ENCODE data around the gene SMC1B.

GRCh38 chr22:45302751-45303150 is 110.6 kb downstream of the SMC1B start:
- TF ChIP-seq, protein P1, sequence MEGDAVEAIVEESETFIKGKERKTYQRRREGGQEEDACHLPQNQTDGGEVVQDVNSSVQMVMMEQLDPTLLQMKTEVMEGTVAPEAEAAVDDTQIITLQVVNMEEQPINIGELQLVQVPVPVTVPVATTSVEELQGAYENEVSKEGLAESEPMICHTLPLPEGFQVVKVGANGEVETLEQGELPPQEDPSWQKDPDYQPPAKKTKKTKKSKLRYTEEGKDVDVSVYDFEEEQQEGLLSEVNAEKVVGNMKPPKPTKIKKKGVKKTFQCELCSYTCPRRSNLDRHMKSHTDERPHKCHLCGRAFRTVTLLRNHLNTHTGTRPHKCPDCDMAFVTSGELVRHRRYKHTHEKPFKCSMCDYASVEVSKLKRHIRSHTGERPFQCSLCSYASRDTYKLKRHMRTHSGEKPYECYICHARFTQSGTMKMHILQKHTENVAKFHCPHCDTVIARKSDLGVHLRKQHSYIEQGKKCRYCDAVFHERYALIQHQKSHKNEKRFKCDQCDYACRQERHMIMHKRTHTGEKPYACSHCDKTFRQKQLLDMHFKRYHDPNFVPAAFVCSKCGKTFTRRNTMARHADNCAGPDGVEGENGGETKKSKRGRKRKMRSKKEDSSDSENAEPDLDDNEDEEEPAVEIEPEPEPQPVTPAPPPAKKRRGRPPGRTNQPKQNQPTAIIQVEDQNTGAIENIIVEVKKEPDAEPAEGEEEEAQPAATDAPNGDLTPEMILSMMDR (IDR thresholded peaks at IDR 0.05): no peak
- TF ChIP-seq MAFK (IDR thresholded peaks at IDR 0.05; ENCODE audit: partially characterized antibody) (no peak), JUN (IDR thresholded peaks at IDR 0.05) (no peak), RNF2 (IDR thresholded peaks at IDR 0.05; ENCODE audit: borderline replicate concordance, low read depth) (no peak), POLR2A (IDR thresholded peaks at IDR 0.05; ENCODE audit: low read length) (no peak), USF2 (IDR thresholded peaks at IDR 0.05) (no peak), RARB (CRISPR knock-in tag; IDR thresholded peaks at IDR 0.05) (no peak), EHMT2 (IDR thresholded peaks at IDR 0.05; ENCODE audit: low read depth) (no peak), RCOR1 (IDR thresholded peaks at IDR 0.05; ENCODE audit: low read depth, low read length) (no peak), MAX (IDR thresholded peaks at IDR 0.05) (no peak), BHLHE40 (IDR thresholded peaks at IDR 0.05; ENCODE audit: low read depth, low read length) (no peak)
- TF ChIP-seq, protein P2, sequence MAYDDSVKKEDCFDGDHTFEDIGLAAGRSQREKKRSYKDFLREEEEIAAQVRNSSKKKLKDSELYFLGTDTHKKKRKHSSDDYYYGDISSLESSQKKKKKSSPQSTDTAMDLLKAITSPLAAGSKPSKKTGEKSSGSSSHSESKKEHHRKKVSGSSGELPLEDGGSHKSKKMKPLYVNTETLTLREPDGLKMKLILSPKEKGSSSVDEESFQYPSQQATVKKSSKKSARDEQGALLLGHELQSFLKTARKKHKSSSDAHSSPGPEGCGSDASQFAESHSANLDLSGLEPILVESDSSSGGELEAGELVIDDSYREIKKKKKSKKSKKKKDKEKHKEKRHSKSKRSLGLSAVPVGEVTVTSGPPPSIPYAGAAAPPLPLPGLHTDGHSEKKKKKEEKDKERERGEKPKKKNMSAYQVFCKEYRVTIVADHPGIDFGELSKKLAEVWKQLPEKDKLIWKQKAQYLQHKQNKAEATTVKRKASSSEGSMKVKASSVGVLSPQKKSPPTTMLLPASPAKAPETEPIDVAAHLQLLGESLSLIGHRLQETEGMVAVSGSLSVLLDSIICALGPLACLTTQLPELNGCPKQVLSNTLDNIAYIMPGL (CRISPR knock-in tag; IDR thresholded peaks at IDR 0.05; ENCODE audit: borderline replicate concordance): no peak
- TF ChIP-seq, protein P3, sequence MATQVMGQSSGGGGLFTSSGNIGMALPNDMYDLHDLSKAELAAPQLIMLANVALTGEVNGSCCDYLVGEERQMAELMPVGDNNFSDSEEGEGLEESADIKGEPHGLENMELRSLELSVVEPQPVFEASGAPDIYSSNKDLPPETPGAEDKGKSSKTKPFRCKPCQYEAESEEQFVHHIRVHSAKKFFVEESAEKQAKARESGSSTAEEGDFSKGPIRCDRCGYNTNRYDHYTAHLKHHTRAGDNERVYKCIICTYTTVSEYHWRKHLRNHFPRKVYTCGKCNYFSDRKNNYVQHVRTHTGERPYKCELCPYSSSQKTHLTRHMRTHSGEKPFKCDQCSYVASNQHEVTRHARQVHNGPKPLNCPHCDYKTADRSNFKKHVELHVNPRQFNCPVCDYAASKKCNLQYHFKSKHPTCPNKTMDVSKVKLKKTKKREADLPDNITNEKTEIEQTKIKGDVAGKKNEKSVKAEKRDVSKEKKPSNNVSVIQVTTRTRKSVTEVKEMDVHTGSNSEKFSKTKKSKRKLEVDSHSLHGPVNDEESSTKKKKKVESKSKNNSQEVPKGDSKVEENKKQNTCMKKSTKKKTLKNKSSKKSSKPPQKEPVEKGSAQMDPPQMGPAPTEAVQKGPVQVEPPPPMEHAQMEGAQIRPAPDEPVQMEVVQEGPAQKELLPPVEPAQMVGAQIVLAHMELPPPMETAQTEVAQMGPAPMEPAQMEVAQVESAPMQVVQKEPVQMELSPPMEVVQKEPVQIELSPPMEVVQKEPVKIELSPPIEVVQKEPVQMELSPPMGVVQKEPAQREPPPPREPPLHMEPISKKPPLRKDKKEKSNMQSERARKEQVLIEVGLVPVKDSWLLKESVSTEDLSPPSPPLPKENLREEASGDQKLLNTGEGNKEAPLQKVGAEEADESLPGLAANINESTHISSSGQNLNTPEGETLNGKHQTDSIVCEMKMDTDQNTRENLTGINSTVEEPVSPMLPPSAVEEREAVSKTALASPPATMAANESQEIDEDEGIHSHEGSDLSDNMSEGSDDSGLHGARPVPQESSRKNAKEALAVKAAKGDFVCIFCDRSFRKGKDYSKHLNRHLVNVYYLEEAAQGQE (IDR thresholded peaks at IDR 0.05): no peak

Measured in A549 (cell line).